GM12892 (cell line): ENCODE results near the gene SCUBE2.

Source experiments
- POLR2A ChIP-seq: IDR thresholded peaks from 2 replicates; pipeline ENCODE4 v1.6.1; 2011; ENCODE audit warnings: low read depth, low read length, control low read depth
- POLR2AphosphoS5 ChIP-seq: IDR thresholded peaks from 2 replicates; pipeline ENCODE4 v1.6.1; 2011; ENCODE audit warnings: low read depth, low read length, control low read depth
- TAF1 ChIP-seq: IDR thresholded peaks from 2 replicates; pipeline ENCODE4 v1.6.1; 2011; ENCODE audit warnings: low read depth, mild to moderate bottlenecking, control low read depth, low read length, borderline replicate concordance

- TF ChIP-seq TAF1 (no peak), POLR2AphosphoS5 (no peak), POLR2A (no peak)
These were observed 21.4 kb downstream of the SCUBE2 start for GRCh38 chr11:9069862-9070470.
